AG10803 (cell line): ENCODE results near the gene ERI2.

Experiments
- DNase-seq: peaks from one replicate; pipeline ENCODE4 v3.0.0; 2010; ENCODE audit warnings: low read depth
- H3K4me3 ChIP-seq: 2 replicates; pipeline ENCODE4 v1.5.1; 2011; ENCODE audit warnings: mild to moderate bottlenecking, low read length, control low read depth
- CTCF ChIP-seq: conservative IDR thresholded peaks from 2 replicates; pipeline ENCODE4 v1.5.1; 2011; ENCODE audit warnings: mild to moderate bottlenecking, low read length, control low read depth, inconsistent platforms

Gene ERI2

GRCh38 chr16:20803192-20803560 lies 3.1 kb downstream of the ERI2 start:
- no peak for TF ChIP-seq CTCF
- no peak overlapping the region for H3K4me3 ChIP-seq
- peak; percentile 8 for DNase-seq

- no peak overlapping the region for H3K4me3 ChIP-seq
- DNase-seq = no peak
- TF ChIP-seq CTCF = no peak
Observed at GRCh38 chr16:20801278-20801677, 5.0 kb downstream of the ERI2 start.

GRCh38 chr16:20799599-20799998 lies 6.7 kb downstream of the ERI2 start:
- peak; percentile 65 for TF ChIP-seq CTCF
- no peak overlapping the region for H3K4me3 ChIP-seq
- peak; percentile 39 for DNase-seq

- no peak for TF ChIP-seq CTCF
- no peak for DNase-seq
- no peak overlapping the region for H3K4me3 ChIP-seq
Observed at GRCh38 chr16:20798364-20798763, 7.9 kb downstream of the ERI2 start.

- no peak for DNase-seq
- no peak for TF ChIP-seq CTCF
- no peak overlapping the region for H3K4me3 ChIP-seq
Observed at GRCh38 chr16:20791923-20792612, 14.2 kb downstream of the ERI2 start.

- no peak overlapping the region for H3K4me3 ChIP-seq
- DNase-seq = no peak
- no peak for TF ChIP-seq CTCF
Observed at GRCh38 chr16:20789130-20789529, 17.1 kb downstream of the ERI2 start.

- no peak overlapping the region for H3K4me3 ChIP-seq
- no peak for DNase-seq
- no peak for TF ChIP-seq CTCF
Observed at GRCh38 chr16:20784204-20784603, 22.1 kb downstream of the ERI2 start.
